Calu3 (cell line): Measurements from ENCODE around the gene TMEM201. TPM values are rescaled to one million over a fixed set of nuclear protein-coding genes. Genes with fewer than 3 reads are reported as not detected.
"Not testable (repeated sequence)": the region's sequence is repeated elsewhere in the genome, so short reads cannot be mapped to it uniquely, and the experiment has no call there.

Experiments
- BruUV-seq: library from RNA; stranded (reverse); fragments of 400-500 nt; replicated peaks from 2 replicates; lab custom pipeline; 2021; lab: Mats Ljungman, UMichigan
- CTCF ChIA-PET: fragments of 300-600 bp; sonication (Branson Sonifier 250); formaldehyde crosslinking; loops from one replicate; lab custom pipeline; 2022; ENCODE audit warnings: antibody characterized with exemption; lab: Charles Lee
- DNase-seq: peaks from one replicate; pipeline ENCODE4 v3.0.0; 2022
- H3K27ac Mint-ChIP-seq: one replicate; pipeline ENCODE4 v1.8.0; 2022; ENCODE audit warnings: mixed read lengths; ENCODE audit not compliant: unreplicated experiment
- H3K27me3 Mint-ChIP-seq: one replicate; pipeline ENCODE4 v1.8.0; 2022; ENCODE audit warnings: mixed read lengths; ENCODE audit not compliant: unreplicated experiment
- H3K36me3 Mint-ChIP-seq: one replicate; pipeline ENCODE4 v1.8.0; 2022; ENCODE audit warnings: mild to moderate bottlenecking, moderate library complexity, mixed read lengths; ENCODE audit not compliant: insufficient read depth, unreplicated experiment
- H3K4me1 Mint-ChIP-seq: one replicate; pipeline ENCODE4 v1.8.0; 2022; ENCODE audit warnings: mild to moderate bottlenecking, low read depth, mixed read lengths; ENCODE audit not compliant: unreplicated experiment
- H3K4me3 Mint-ChIP-seq: one replicate; pipeline ENCODE4 v1.8.0; 2022; ENCODE audit warnings: mild to moderate bottlenecking, low read depth, moderate library complexity, mixed read lengths; ENCODE audit not compliant: unreplicated experiment
- H3K9me3 Mint-ChIP-seq: one replicate; pipeline ENCODE4 v1.8.0; 2022; ENCODE audit warnings: low read depth, mixed read lengths; ENCODE audit not compliant: unreplicated experiment
- CTCF ChIP-seq: fragments of 200-600 bp; IDR thresholded peaks from one replicate; pipeline ENCODE4 v1.8.0; 2022; ENCODE audit warnings: antibody characterized with exemption; ENCODE audit not compliant: unreplicated experiment
- intact Hi-C: fragments of 100-400 bp; cut with micrococcal nuclease; formaldehyde crosslinking; loops from one replicate; pipeline ENCODE4 v1.10.0; 2022; ENCODE audit not compliant: unreplicated experiment
- total RNA-seq: library from RNA; stranded (reverse); gene quantifications from 2 replicates; pipeline ENCODE4 v1.2.3, GENCODE V29; 2022

TMEM201 gene
- total RNA-seq, 1 experiment from 2014 or later = 18.5 TPM

GRCh38 chr1:9558946-9559545, 29.7 kb upstream of the TMEM201 start:
- H3K27ac Mint-ChIP-seq = no peak overlapping the region
- no peak for TF ChIP-seq CTCF
- CTCF ChIA-PET = interaction anchor here (0.6 kb wide), 1 partner anchor 41 kb away, joined by 3 read pairs; no protein-coding TSS in a partner anchor
- H3K4me3 Mint-ChIP-seq = no peak overlapping the region
- DNase-seq = no peak
- H3K9me3 Mint-ChIP-seq = no peaks in the 10 kb centered on the region
- H3K27me3 Mint-ChIP-seq = no peaks in the 10 kb centered on the region
- intact Hi-C loops = no loop called here
- H3K36me3 Mint-ChIP-seq = peaks cover 30% of the 10 kb centered on the region
- H3K4me1 Mint-ChIP-seq = no peaks in the 10 kb centered on the region
- BruUV-seq = no TSS peak

GRCh38 chr1:9559673-9560072, 29.0 kb upstream of the TMEM201 start:
- BruUV-seq = no TSS peak
- DNase-seq = no peak
- Mint-ChIP-seq H3K4me1 (no peaks in the 10 kb centered on the region), H3K4me3 (no peak overlapping the region), H3K27me3 (no peaks in the 10 kb centered on the region), H3K27ac (no peak overlapping the region), H3K9me3 (no peaks in the 10 kb centered on the region), H3K36me3 (peaks cover 32% of the 10 kb centered on the region)
- no peak for TF ChIP-seq CTCF
- CTCF ChIA-PET = interaction anchor here (0.6 kb wide), 1 partner anchor 42 kb away, joined by 3 read pairs; no protein-coding TSS in a partner anchor
- intact Hi-C loops = no loop called here

- H3K4me1 Mint-ChIP-seq, BruUV-seq, H3K27ac Mint-ChIP-seq, CTCF ChIA-PET, intact Hi-C loops, H3K4me3 Mint-ChIP-seq, H3K9me3 Mint-ChIP-seq, H3K27me3 Mint-ChIP-seq, DNase-seq: not testable (repeated sequence)
- H3K36me3 Mint-ChIP-seq = peaks cover 33% of the 10 kb centered on the region
These were observed 28.6 kb upstream of the TMEM201 start for GRCh38 chr1:9560090-9560489.

GRCh38 chr1:9561429-9561828, 27.3 kb upstream of the TMEM201 start:
- H3K27me3 Mint-ChIP-seq = no peaks in the 10 kb centered on the region
- intact Hi-C loops = no loop called here
- H3K4me3 Mint-ChIP-seq = no peak overlapping the region
- H3K4me1 Mint-ChIP-seq = no peaks in the 10 kb centered on the region
- H3K27ac Mint-ChIP-seq = no peak overlapping the region
- BruUV-seq = no TSS peak
- no peak for DNase-seq
- no peaks in the 10 kb centered on the region for H3K9me3 Mint-ChIP-seq
- peaks cover 30% of the 10 kb centered on the region for H3K36me3 Mint-ChIP-seq
- TF ChIP-seq CTCF = no peak
- CTCF ChIA-PET = no interaction called here

GRCh38 chr1:9569267-9569666, 19.4 kb upstream of the TMEM201 start:
- TF ChIP-seq CTCF = no peak
- no peak overlapping the region for H3K4me3 Mint-ChIP-seq
- no peaks in the 10 kb centered on the region for H3K4me1 Mint-ChIP-seq
- DNase-seq = no peak
- CTCF ChIA-PET = no interaction called here
- no peak overlapping the region for H3K27ac Mint-ChIP-seq
- no peaks in the 10 kb centered on the region for H3K27me3 Mint-ChIP-seq
- intact Hi-C loops = no loop called here
- peaks cover 17% of the 10 kb centered on the region for H3K36me3 Mint-ChIP-seq
- no TSS peak for BruUV-seq
- H3K9me3 Mint-ChIP-seq = no peaks in the 10 kb centered on the region

GRCh38 chr1:9570886-9571529, 17.7 kb upstream of the TMEM201 start:
- not testable (repeated sequence) for H3K4me1 Mint-ChIP-seq, H3K4me3 Mint-ChIP-seq, H3K27ac Mint-ChIP-seq, H3K9me3 Mint-ChIP-seq, DNase-seq, BruUV-seq, H3K27me3 Mint-ChIP-seq
- intact Hi-C loops = loop anchor here (5.0 kb wide), 1 partner anchor 79 kb away; no protein-coding TSS in a partner anchor
- peaks cover 15% of the 10 kb centered on the region for H3K36me3 Mint-ChIP-seq
- CTCF ChIA-PET = interaction anchor here (1.1 kb wide), 1 partner anchor 76 kb away, joined by 3 read pairs; no protein-coding TSS in a partner anchor
